Right hindlimb (tissue), 1 donor: ENCODE results near the gene OR6C4.
"Not testable (repeated sequence)": the region's sequence is repeated elsewhere in the genome, so short reads cannot be mapped to it uniquely, and the experiment has no call there.

Source experiments
- DNase-seq: peaks from one replicate; pipeline ENCODE4 v3.0.0-alpha.2; 2018

The OR6C4 gene

GRCh38 chr12:55549302-55549701 is at the start of gene OR6C4:
OR6C4 (plus strand) TSS chr12:55549602; CDS start chr12:55551227, 1,625 bp downstream.
- DNase-seq: no peak

DNA sequence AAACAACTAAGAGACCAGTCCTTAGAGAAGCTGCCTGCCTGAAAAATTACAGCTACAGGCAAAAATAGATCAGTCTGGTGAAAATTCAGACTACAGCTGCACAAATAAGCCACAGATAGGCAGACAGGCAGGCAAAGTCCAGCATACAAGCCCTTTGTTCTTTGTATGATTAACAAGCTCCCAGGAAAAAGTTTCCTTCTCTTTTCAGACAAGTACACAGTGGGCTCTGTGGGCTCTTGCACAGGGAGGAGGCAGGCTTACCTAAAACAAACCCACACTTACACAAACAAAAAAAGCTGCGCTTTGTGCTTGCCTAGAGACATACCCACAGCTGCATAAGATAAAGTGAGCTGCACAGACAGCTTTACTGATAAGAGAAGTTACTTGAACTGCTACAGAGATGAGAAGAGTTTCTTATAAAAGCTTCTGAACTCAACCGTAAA is 49.6 kb upstream of the OR6C4 start:
- DNase-seq: no peak

DNA sequence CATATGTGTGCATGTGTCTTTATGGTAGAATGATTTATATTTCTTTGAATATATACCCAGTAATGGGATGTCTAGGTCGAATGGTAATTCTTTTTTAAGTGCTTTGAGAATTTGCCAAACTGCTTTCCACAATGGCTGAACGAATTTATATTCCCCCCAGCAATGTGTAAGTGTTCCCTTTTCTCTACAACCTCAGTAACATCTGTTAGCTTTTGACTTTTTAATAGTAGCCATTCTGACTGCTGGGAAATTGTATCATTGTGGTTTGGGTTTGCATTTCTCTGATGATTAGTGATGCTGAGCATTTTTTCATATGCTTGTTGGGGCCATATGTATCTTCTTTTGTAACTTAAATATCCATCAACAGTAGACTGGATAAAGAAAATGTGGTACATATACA is 47.8 kb upstream of the OR6C4 start:
- DNase-seq: no peak

- DNase-seq: no peak
Measured at GRCh38 chr12:55515696-55516095, 33.7 kb upstream of the OR6C4 start.

GRCh38 chr12:55516391-55516790 is 33.0 kb upstream of the OR6C4 start:
- no peak for DNase-seq

- not testable (repeated sequence) for DNase-seq
Measured at GRCh38 chr12:55548235-55548634, 1.2 kb upstream of the OR6C4 start.

- no peak for DNase-seq
Measured at GRCh38 chr12:55548756-55549155, 646 bp upstream of the OR6C4 start.

- DNase-seq: no peak
Measured at GRCh38 chr12:55554296-55554695, 4.9 kb downstream of the OR6C4 start.

- not testable (repeated sequence) for DNase-seq
Measured at GRCh38 chr12:55570060-55570459, 20.7 kb downstream of the OR6C4 start.

DNA sequence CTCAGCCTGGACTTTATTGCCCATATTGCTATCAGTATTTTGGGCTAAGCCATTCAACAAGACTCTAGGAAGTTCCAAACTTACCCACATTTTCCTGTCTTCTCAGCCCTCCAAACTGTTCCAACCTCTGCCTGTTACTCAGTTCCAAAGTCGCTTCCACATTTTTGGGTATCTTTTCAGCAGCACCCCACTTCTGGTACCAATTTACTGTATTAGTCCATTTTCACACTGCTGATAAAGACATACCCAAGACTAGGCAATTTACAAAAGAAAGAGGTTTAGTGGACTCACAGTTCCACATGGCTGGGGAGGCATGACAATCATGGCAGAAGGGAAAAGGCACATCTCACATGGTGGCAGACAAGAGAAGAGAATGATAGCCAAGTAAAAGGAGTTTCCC is 21.3 kb downstream of the OR6C4 start:
- DNase-seq: not testable (repeated sequence)

- DNase-seq: no peak
Measured at GRCh38 chr12:55572168-55572567, 22.8 kb downstream of the OR6C4 start, which contains the start of gene OR2AP1. OR2AP1 (plus strand) TSS chr12:55572468; CDS start chr12:55574415, 1,947 bp downstream.

- DNase-seq: no peak
Measured at GRCh38 chr12:55582066-55582465, 32.7 kb downstream of the OR6C4 start.

DNA sequence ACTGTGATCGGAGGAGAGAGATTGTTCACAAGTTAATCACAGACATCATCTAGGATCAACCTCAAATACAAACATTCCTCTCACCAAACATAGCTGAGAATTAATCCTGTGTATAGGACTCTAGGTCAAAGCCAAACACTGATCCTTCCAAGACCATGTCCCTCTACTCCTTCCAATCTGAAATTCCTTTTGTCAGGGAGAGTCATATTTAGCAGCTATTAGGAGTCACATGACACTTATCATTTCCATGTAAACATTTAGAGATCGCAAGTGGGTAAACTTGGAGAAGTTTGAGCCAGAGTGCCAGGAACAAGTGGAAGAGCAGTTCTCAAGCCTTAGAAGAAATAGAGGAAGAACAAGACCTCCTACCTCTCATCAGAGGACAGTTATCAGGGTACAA is 36.4 kb downstream of the OR6C4 start:
- no peak for DNase-seq

DNA sequence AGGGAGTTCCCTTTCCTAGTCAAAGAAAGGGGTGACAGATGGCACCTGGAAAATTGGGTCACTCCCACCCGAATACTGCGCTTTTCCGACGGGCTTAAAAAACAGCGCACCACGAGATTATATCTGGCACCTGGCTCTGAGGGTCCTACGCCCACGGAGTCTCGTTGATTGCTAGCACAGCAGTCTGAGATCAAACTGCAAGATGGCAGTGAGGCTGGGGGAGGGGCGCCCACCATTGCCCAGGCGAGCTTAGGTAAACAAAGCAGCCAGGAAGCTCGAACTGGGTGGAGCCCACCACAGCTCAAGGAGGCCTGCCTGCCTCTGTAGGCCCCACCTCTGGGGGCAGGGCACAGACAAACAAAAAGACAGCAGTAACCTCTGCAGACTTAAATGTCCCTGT is 40.8 kb downstream of the OR6C4 start:
- not testable (repeated sequence) for DNase-seq
